HepG2 (cell line): ENCODE results near the gene TFB1M.
"Not testable (repeated sequence)": the region's sequence is repeated elsewhere in the genome, so short reads cannot be mapped to it uniquely, and the experiment has no call there.

Source experiments
- ATF4 ChIP-seq, 2 experiments: fragments of 450-650 bp in 1 of 2; sonication (generic) in 1 of 2; formaldehyde crosslinking; IDR thresholded peaks; 2 replicates each; pipeline versions ENCODE4 v1.5.0 to v1.8.0; 2020 to 2022; ENCODE audit warnings: mild to moderate bottlenecking in 1 of 2, missing genetic modification reagents in 1 of 2
- BRCA1 ChIP-seq: sonication (generic); formaldehyde crosslinking; IDR thresholded peaks from 2 replicates; pipeline ENCODE4 v1.4.0; 2020; ENCODE audit warnings: missing genetic modification reagents
- KDM3A ChIP-seq: IDR thresholded peaks from 2 replicates; pipeline ENCODE4 v1.6.1; 2018; ENCODE audit warnings: low read depth, missing compliant biosample characterization
- POLR2A ChIP-seq, 2 experiments: IDR thresholded peaks; 2 replicates each; pipeline ENCODE4 v1.6.1; 2011; ENCODE audit warnings: low read depth in 2 of 2, low read length in 2 of 2, mild to moderate bottlenecking in 1 of 2, moderate library complexity in 1 of 2; ENCODE audit not compliant: insufficient read depth in 1 of 2
- ZNF138 ChIP-seq: sonication (generic); formaldehyde crosslinking; IDR thresholded peaks from 2 replicates; pipeline ENCODE4 v1.5.0; 2020; ENCODE audit warnings: mild to moderate bottlenecking, low read depth, missing genetic modification reagents
- ZNF350 ChIP-seq: sonication (generic); formaldehyde crosslinking; IDR thresholded peaks from 2 replicates; pipeline ENCODE4 v1.4.0; 2020; ENCODE audit warnings: mild to moderate bottlenecking, low read depth, missing genetic modification reagents, borderline replicate concordance
- ZNF451 ChIP-seq: sonication (generic); formaldehyde crosslinking; IDR thresholded peaks from 2 replicates; pipeline ENCODE4 v1.5.0; 2020; ENCODE audit warnings: mild to moderate bottlenecking, missing genetic modification reagents
- ZNF550 ChIP-seq: sonication (generic); formaldehyde crosslinking; IDR thresholded peaks from 2 replicates; pipeline ENCODE4 v1.4.0; 2020; ENCODE audit warnings: mild to moderate bottlenecking, missing genetic modification reagents, borderline replicate concordance

DNA sequence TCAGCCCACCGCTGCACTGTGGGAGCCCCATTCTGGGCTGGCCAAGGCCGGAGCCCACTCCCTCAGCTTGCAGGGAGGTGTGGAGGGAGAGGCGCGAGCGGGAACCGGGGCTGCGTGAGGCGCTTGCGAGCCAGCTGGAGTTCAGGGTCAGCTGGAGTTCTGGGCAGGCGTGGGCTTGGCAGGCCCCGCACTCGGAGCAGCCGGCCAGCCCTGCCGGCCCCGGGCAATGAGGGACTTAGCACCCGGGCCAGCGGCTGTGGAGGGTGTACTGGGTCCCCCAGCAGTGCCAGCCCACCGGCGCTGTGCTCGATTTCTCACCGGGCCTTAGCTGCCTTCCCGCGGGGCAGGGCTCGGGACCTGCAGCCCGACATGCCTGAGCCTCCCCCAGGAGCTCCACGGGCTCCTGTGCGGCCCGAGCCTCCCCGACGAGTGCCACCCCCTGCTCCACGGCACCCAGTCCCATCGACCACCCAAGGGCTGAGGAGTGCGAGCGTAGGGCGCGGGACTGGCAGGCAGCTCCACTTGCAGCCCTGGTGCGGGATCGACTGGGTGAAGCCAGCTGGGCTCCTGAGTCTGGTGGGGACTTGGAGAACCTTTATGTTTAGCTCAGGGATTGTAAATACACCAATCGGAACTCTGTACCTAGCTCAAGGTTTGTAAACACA lies 48.8 kb upstream of the TFB1M start:
- TF ChIP-seq ZNF550; BRCA1; POLR2A (IDR thresholded peaks at IDR 0.05; ENCODE audit: insufficient read depth in 1 of 2, low read depth in 2 of 2, low read length in 2 of 2); KDM3A; ZNF451; ATF4 (CRISPR knock-in tag; IDR thresholded peaks at IDR 0.05); ZNF138; ZNF350 (CRISPR knock-in tag): not testable (repeated sequence)
